Omental fat pad (tissue), 4 donors: Measurements from ENCODE around the gene ABCA12. TPM values are rescaled to one million over a fixed set of nuclear protein-coding genes. Genes with fewer than 3 reads are reported as not detected.

ENCODE experiments used
- ATAC-seq: fragments of 150-250 bp; one replicate; pipeline ENCODE4 v1.9.1; 2016; ENCODE audit warnings: mild to moderate bottlenecking, moderate library complexity; ENCODE audit not compliant: low FRiP score
- DNase-seq: peaks from one replicate; pipeline ENCODE4 v3.0.0-alpha.2; 2019; ENCODE audit warnings: low spot score
- CTCF ChIP-seq, 3 donors: fragments of 450-650 bp; IDR thresholded peaks; one replicate each; pipeline ENCODE4 v1.5.1; 2016 to 2017; ENCODE audit warnings: antibody characterized with exemption in 3 of 3, mild to moderate bottlenecking in 3 of 3, moderate library complexity in 2 of 3
- total RNA-seq, 4 donors: library from RNA; depleted of rRNA; stranded (reverse); fragments of >200 nt; gene quantifications; one replicate each; pipeline ENCODE4 v1.1.0, GENCODE V29; 2016

ABCA12 gene
- total RNA-seq, 4 donors from 2014 or later = not detected

GRCh38 chr2:215052404-215052803, 86.0 kb downstream of the ABCA12 start:
- ATAC-seq = no peak
- TF ChIP-seq CTCF (IDR thresholded peaks at IDR 0.05) = no peak
- DNase-seq = no peak

GRCh38 chr2:215049341-215049740, 89.1 kb downstream of the ABCA12 start:
- no peak for DNase-seq
- no peak for TF ChIP-seq CTCF (IDR thresholded peaks at IDR 0.05)
- ATAC-seq = no peak

- no peak for TF ChIP-seq CTCF (IDR thresholded peaks at IDR 0.05)
- no peak for DNase-seq
- no peak for ATAC-seq
Measured at GRCh38 chr2:215038421-215038820, 100.0 kb downstream of the ABCA12 start.

DNA sequence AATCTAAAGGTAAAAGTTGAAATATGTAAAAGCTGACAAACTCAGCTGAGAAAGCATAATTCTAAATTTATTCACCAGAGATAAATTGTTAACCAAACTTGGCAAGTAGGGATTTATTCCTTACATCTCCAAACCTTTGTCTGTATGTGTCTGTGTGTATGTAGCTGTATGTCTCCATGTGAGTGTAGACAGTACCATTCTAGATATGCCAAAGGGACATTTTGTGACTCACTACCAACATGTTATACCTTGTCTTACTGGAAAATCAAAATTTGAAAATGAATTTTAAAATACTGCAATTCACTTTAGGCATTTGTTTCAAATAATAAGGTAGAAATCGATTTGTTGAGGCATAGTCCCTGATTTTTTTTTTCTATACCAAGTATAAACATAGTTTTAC, 102.1 kb downstream of the ABCA12 start:
- DNase-seq (no peak), ATAC-seq (no peak)
- TF ChIP-seq CTCF (IDR thresholded peaks at IDR 0.05) = no peak

- no peak for TF ChIP-seq CTCF (IDR thresholded peaks at IDR 0.05)
- ATAC-seq = no peak
- DNase-seq = no peak
Measured at GRCh38 chr2:215034154-215034553, 104.3 kb downstream of the ABCA12 start.

DNA sequence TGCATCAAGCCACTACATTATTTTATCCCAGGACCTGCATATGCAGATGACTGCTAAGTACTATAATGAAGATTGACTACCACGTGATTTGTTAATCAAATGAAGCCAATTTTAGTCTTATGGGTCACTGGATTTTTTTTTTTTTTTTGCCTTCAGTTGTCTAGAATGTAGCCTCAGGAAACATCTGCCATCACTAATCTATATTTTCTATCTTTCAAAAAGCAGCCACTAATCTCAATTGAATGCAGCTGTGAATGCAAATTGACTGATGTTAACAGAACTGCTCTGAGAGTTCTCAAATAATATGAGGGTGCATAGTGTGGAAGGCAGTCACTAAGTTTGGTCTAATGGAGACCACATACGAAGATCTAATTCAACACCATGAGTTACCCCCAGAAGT, 106.3 kb downstream of the ABCA12 start:
- no peak for ATAC-seq
- no peak for DNase-seq
- TF ChIP-seq CTCF (IDR thresholded peaks at IDR 0.05) = no peak

DNA sequence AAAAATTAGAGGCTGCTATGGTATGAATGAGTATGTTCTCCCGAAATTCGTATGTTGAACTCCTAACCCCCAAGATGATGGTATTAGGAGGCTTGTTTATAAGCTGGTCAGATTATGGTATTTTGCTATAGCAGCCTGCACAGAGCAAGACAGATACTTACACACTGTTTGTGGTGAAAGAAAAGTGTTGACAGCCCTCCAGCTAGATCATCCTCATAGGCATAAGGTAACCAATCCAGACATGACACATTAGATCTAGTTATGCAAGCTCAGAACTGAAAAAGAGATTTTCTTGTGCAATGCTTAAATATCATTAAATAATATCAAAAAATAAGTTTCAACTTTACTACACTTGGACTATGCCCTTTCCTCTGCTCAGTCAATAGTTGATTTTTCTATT, 107.1 kb downstream of the ABCA12 start:
- ATAC-seq (no peak), DNase-seq (no peak)
- no peak for TF ChIP-seq CTCF (IDR thresholded peaks at IDR 0.05)
